NCI-H1436 treated with DMSO at 0.1 percent for 48 hours (cell line): Measurements from ENCODE around the gene UMAD1.

ENCODE experiments used
- DNase-seq: peaks from one replicate; lab custom pipeline; 2025; lab: John Stamatoyannopoulos, UW

UMAD1 gene

GRCh38 chr7:7830122-7830878 lies 189.7 kb downstream of the UMAD1 start:
- DNase-seq: peak; percentile 13

- DNase-seq: no peak
These were observed 192.0 kb downstream of the UMAD1 start for GRCh38 chr7:7832518-7832917.

GRCh38 chr7:7834761-7835160 lies 194.2 kb downstream of the UMAD1 start:
- no peak for DNase-seq

- DNase-seq: no peak
These were observed 200.5 kb downstream of the UMAD1 start for GRCh38 chr7:7841027-7841426.

- DNase-seq: no peak
These were observed 202.7 kb downstream of the UMAD1 start for GRCh38 chr7:7843240-7843639.

- DNase-seq: no peak
These were observed 203.4 kb downstream of the UMAD1 start for GRCh38 chr7:7843972-7844371.

GRCh38 chr7:7848246-7848645 lies 207.7 kb downstream of the UMAD1 start:
- DNase-seq: no peak

GRCh38 chr7:7848892-7849291 lies 208.3 kb downstream of the UMAD1 start:
- DNase-seq: no peak

- DNase-seq: no peak
These were observed 209.6 kb downstream of the UMAD1 start for GRCh38 chr7:7850150-7850549.

- no peak for DNase-seq
These were observed 210.8 kb downstream of the UMAD1 start for GRCh38 chr7:7851381-7851780.

GRCh38 chr7:7851991-7852390 lies 211.4 kb downstream of the UMAD1 start:
- DNase-seq: no peak

GRCh38 chr7:7857143-7857583 lies 216.6 kb downstream of the UMAD1 start:
- no peak for DNase-seq

GRCh38 chr7:7858559-7858958 lies 218.0 kb downstream of the UMAD1 start:
- DNase-seq: no peak

GRCh38 chr7:7859411-7859810 lies 218.9 kb downstream of the UMAD1 start:
- DNase-seq: no peak

- DNase-seq: no peak
These were observed 220.7 kb downstream of the UMAD1 start for GRCh38 chr7:7861211-7861633.

GRCh38 chr7:7862393-7862792 lies 221.8 kb downstream of the UMAD1 start:
- DNase-seq: no peak

- no peak for DNase-seq
These were observed 227.5 kb downstream of the UMAD1 start for GRCh38 chr7:7867846-7868571.

- DNase-seq: no peak
These were observed 228.0 kb downstream of the UMAD1 start for GRCh38 chr7:7868572-7868899.

- DNase-seq: no peak
These were observed 228.5 kb downstream of the UMAD1 start for GRCh38 chr7:7869036-7869435.

GRCh38 chr7:7869651-7870050 lies 229.1 kb downstream of the UMAD1 start:
- no peak for DNase-seq

- no peak for DNase-seq
These were observed 230.0 kb downstream of the UMAD1 start for GRCh38 chr7:7870555-7870954.

- DNase-seq: no peak
These were observed 235.9 kb downstream of the UMAD1 start for GRCh38 chr7:7876419-7876818.

- DNase-seq: no peak
These were observed 241.0 kb downstream of the UMAD1 start for GRCh38 chr7:7881581-7881980.

- no peak for DNase-seq
These were observed 242.3 kb downstream of the UMAD1 start for GRCh38 chr7:7882888-7883287.
